ENCODE measurements around the gene DPP10.
"Not testable (repeated sequence)": the region's sequence is repeated elsewhere in the genome, so short reads cannot be mapped to it uniquely, and the experiment has no call there.

The DPP10 gene

GRCh38 chr2:114968748-114969400 lies 526.4 kb downstream of the DPP10 start:
- DNase-seq (ENCODE audit: low read depth), result no peak

- DNase-seq (ENCODE audit: low read depth), result not testable (repeated sequence)
Observed at GRCh38 chr2:115004321-115004720, 561.9 kb downstream of the DPP10 start.

GRCh38 chr2:115011721-115012120 lies 569.3 kb downstream of the DPP10 start:
- no peak for DNase-seq (ENCODE audit: low read depth)

- not testable (repeated sequence) for DNase-seq (ENCODE audit: low read depth)
Observed at GRCh38 chr2:115022013-115022412, 579.6 kb downstream of the DPP10 start.

- DNase-seq (ENCODE audit: low read depth), result no peak
Observed at GRCh38 chr2:115034801-115035200, 592.4 kb downstream of the DPP10 start.

GRCh38 chr2:115036818-115037217 lies 594.4 kb downstream of the DPP10 start:
- no peak for DNase-seq (ENCODE audit: low read depth)

- DNase-seq (ENCODE audit: low read depth), result no peak
Observed at GRCh38 chr2:115057473-115057872, 615.0 kb downstream of the DPP10 start.

GRCh38 chr2:115070002-115070401 lies 627.6 kb downstream of the DPP10 start:
- no peak for DNase-seq (ENCODE audit: low read depth)

GRCh38 chr2:115071534-115071933 lies 629.1 kb downstream of the DPP10 start:
- DNase-seq (ENCODE audit: low read depth), result no peak

GRCh38 chr2:115075800-115076199 lies 633.4 kb downstream of the DPP10 start:
- no peak for DNase-seq (ENCODE audit: low read depth)

GRCh38 chr2:115077626-115078025 lies 635.2 kb downstream of the DPP10 start:
- DNase-seq (ENCODE audit: low read depth), result no peak

GRCh38 chr2:115083225-115083624 lies 640.8 kb downstream of the DPP10 start:
- no peak for DNase-seq (ENCODE audit: low read depth)

GRCh38 chr2:115083711-115084110 lies 641.3 kb downstream of the DPP10 start:
- DNase-seq (ENCODE audit: low read depth), result no peak

GRCh38 chr2:115084446-115084845 lies 642.0 kb downstream of the DPP10 start:
- DNase-seq (ENCODE audit: low read depth), result no peak

GRCh38 chr2:115086051-115086620 lies 643.7 kb downstream of the DPP10 start:
- not testable (repeated sequence) for DNase-seq (ENCODE audit: low read depth)

GRCh38 chr2:115094441-115094840 lies 652.0 kb downstream of the DPP10 start:
- no peak for DNase-seq (ENCODE audit: low read depth)

GRCh38 chr2:115105966-115106365 lies 663.5 kb downstream of the DPP10 start:
- DNase-seq (ENCODE audit: low read depth), result no peak

GRCh38 chr2:115115135-115115534 lies 672.7 kb downstream of the DPP10 start:
- no peak for DNase-seq (ENCODE audit: low read depth)

GRCh38 chr2:115118306-115118705 lies 675.9 kb downstream of the DPP10 start:
- no peak for DNase-seq (ENCODE audit: low read depth)

- DNase-seq (ENCODE audit: low read depth), result no peak
Observed at GRCh38 chr2:115119086-115119485, 676.6 kb downstream of the DPP10 start.

GRCh38 chr2:115122701-115123100 lies 680.3 kb downstream of the DPP10 start:
- DNase-seq (ENCODE audit: low read depth), result no peak

- no peak for DNase-seq (ENCODE audit: low read depth)
Observed at GRCh38 chr2:115124817-115125216, 682.4 kb downstream of the DPP10 start.

- DNase-seq (ENCODE audit: low read depth), result no peak
Observed at GRCh38 chr2:115129536-115129935, 687.1 kb downstream of the DPP10 start.

GRCh38 chr2:115160531-115161080 lies 718.2 kb downstream of the DPP10 start:
- no peak for DNase-seq (ENCODE audit: low read depth)

Measured in activated T-cell treated with anti-CD3 and anti-CD28 coated beads for 48 hours (primary cell).